CD1c-positive myeloid dendritic cell (primary cell): Measurements from ENCODE around the gene RHBDL3.
A peak's percentile ranks its signal among the peaks of the same experiment; 100 is the strongest.
"Not testable (repeated sequence)": the region's sequence is repeated elsewhere in the genome, so short reads cannot be mapped to it uniquely, and the experiment has no call there.

Experiments used
- DNase-seq: peaks from one replicate; pipeline ENCODE4 v3.0.0-alpha.2; 2016; ENCODE audit errors: extremely low spot score

The RHBDL3 gene

GRCh38 chr17:32323811-32324491 is 58.3 kb downstream of the RHBDL3 start:
- peak; percentile 72 for DNase-seq

GRCh38 chr17:32327911-32328310 is 62.3 kb downstream of the RHBDL3 start:
- no peak for DNase-seq

GRCh38 chr17:32330147-32330546 is 64.5 kb downstream of the RHBDL3 start:
- peak; percentile 81 for DNase-seq

- DNase-seq, result peak; percentile 87
These were observed 65.8 kb downstream of the RHBDL3 start for GRCh38 chr17:32331243-32332040.

- DNase-seq, result no peak
These were observed 67.6 kb downstream of the RHBDL3 start for GRCh38 chr17:32333187-32333586.

GRCh38 chr17:32335046-32335445 is 69.4 kb downstream of the RHBDL3 start:
- DNase-seq, result no peak

- DNase-seq, result no peak
These were observed 70.1 kb downstream of the RHBDL3 start for GRCh38 chr17:32335687-32336086.

- peak; percentile 69 for DNase-seq
These were observed 75.7 kb downstream of the RHBDL3 start for GRCh38 chr17:32341141-32341856.

- peak; percentile 58 for DNase-seq
These were observed 76.4 kb downstream of the RHBDL3 start, which contains the start of gene C17orf75 for GRCh38 chr17:32341857-32342602. TSS of gene C17orf75 (minus strand) at chr17:32342173. CDS start at chr17:32342139, 34 bp downstream.

- no peak for DNase-seq
These were observed 77.1 kb downstream of the RHBDL3 start for GRCh38 chr17:32342603-32343325.

GRCh38 chr17:32345951-32346600 is 80.4 kb downstream of the RHBDL3 start:
- no peak for DNase-seq

GRCh38 chr17:32348483-32348800 is 82.8 kb downstream of the RHBDL3 start:
- no peak for DNase-seq

- peak; percentile 23 for DNase-seq
These were observed 83.8 kb downstream of the RHBDL3 start for GRCh38 chr17:32349503-32349853.

GRCh38 chr17:32349854-32350665 is 84.4 kb downstream of the RHBDL3 start, which contains the start of gene ZNF207:
TSS of gene ZNF207 (plus strand) at chr17:32350157. CDS start at chr17:32350286, 129 bp downstream.
- peak; percentile 99 for DNase-seq

GRCh38 chr17:32350666-32351418 is 85.2 kb downstream of the RHBDL3 start:
- DNase-seq, result peak; percentile 86

GRCh38 chr17:32352734-32353133 is 87.1 kb downstream of the RHBDL3 start:
- DNase-seq, result not testable (repeated sequence)

GRCh38 chr17:32355649-32356377 is 90.2 kb downstream of the RHBDL3 start:
- no peak for DNase-seq

GRCh38 chr17:32356378-32356743 is 90.7 kb downstream of the RHBDL3 start:
- no peak for DNase-seq
